Fibroblast of mammary gland (primary cell): ENCODE data around the gene CLIP4.

Experiments used
- DNase-seq: peaks from one replicate; pipeline ENCODE4 v3.0.0-alpha.2; 2010; ENCODE audit warnings: low read depth
- H3K4me3 ChIP-seq: 2 replicates; pipeline ENCODE4 v1.5.1; 2011; ENCODE audit warnings: low read depth, mild to moderate bottlenecking, low read length, moderate library complexity; ENCODE audit not compliant: control insufficient read depth
- CTCF ChIP-seq: conservative IDR thresholded peaks from 2 replicates; pipeline ENCODE4 v1.5.1; 2011; ENCODE audit warnings: low read depth, low read length, inconsistent platforms; ENCODE audit not compliant: control insufficient read depth, insufficient read depth

Gene CLIP4

GRCh38 chr2:29232041-29232440, 116.8 kb downstream of the CLIP4 start:
- H3K4me3 ChIP-seq, result no peak overlapping the region
- DNase-seq, result no peak
- no peak for TF ChIP-seq CTCF

GRCh38 chr2:29233428-29233827, 118.2 kb downstream of the CLIP4 start:
- TF ChIP-seq CTCF, result no peak
- no peak for DNase-seq
- H3K4me3 ChIP-seq, result no peak overlapping the region

GRCh38 chr2:29235411-29235810, 120.2 kb downstream of the CLIP4 start:
- TF ChIP-seq CTCF, result no peak

GRCh38 chr2:29236074-29236473, 120.9 kb downstream of the CLIP4 start:
- H3K4me3 ChIP-seq, result no peak overlapping the region
- DNase-seq, result no peak
- TF ChIP-seq CTCF, result no peak

More at GRCh38 chr2:29235411-29235810, 120.2 kb downstream of the CLIP4 start:
- DNase-seq, result no peak
- no peak overlapping the region for H3K4me3 ChIP-seq

GRCh38 chr2:29238497-29238896, 123.3 kb downstream of the CLIP4 start:
- peak; percentile 73 for TF ChIP-seq CTCF
- H3K4me3 ChIP-seq, result no peak overlapping the region
- peak; percentile 40 for DNase-seq
